ENCODE results near the gene CARS2.
"Not testable (repeated sequence)": the region's sequence is repeated elsewhere in the genome, so short reads cannot be mapped to it uniquely, and the experiment has no call there.

Gene CARS2

GRCh38 chr13:110615005-110615321 is 91.0 kb downstream of the CARS2 start:
- no peak for DNase-seq

DNA sequence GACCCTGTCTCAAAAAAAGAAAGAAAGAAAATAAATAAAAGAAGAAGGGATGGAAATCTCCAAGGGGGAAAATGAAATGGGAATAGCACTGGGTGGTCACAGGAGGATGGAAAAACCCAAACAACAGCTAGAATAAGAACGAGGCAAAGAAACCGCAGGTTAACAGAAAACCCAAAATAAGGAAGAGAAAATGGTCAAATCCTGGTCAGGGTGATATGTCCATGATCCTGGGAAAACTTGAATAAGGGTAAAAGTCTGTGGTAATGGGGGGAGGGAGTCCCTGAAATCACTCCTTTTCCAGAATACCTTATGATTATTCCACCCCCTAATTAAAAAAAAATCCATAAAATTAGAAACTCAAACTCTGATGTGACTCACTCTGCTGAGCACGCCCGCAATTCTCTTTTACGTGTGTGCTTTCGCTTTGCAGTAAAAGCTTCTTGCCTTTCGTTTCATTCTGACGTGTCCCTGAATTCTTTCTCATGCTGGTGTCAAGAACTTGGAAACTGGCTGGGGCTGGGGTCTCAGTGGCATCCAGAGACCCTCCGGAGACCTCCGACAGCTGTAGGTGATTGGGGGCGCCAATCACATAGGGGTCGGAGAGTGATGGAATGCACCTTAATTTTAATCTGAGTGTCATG is 94.8 kb downstream of the CARS2 start:
- DNase-seq: peak; percentile 67

DNA sequence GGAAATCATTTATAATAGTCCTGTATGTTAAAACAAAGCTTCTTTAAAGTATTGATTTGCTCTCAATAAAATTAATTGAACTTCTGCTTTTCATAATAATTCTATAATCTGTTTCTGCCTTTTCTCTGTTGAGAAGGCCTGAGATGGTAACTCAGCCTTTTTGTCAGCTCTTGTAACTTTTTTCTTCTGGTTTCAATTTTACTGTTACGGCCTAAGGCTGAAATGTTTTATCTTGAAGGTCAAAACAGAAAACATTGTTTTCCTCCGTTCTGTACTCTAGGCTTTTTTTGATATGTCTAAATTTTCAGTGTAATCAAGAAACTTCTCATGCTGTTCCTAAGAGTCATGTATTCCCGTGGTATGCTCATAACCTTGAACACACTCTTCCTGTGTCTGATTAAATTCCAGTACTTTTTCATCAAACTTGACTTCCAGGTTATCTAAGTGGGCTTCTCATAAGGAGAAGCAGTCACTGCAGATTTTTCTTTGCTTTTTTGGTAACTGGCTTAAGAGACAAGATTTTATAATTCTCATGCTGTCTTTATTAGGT is 98.2 kb downstream of the CARS2 start:
- no peak for DNase-seq

GRCh38 chr13:110606281-110606680 is 99.6 kb downstream of the CARS2 start:
- DNase-seq: not testable (repeated sequence)

GRCh38 chr13:110605132-110605531 is 100.8 kb downstream of the CARS2 start:
- no peak for DNase-seq

- DNase-seq: no peak
These were observed 104.9 kb downstream of the CARS2 start for GRCh38 chr13:110600980-110601379.

DNA sequence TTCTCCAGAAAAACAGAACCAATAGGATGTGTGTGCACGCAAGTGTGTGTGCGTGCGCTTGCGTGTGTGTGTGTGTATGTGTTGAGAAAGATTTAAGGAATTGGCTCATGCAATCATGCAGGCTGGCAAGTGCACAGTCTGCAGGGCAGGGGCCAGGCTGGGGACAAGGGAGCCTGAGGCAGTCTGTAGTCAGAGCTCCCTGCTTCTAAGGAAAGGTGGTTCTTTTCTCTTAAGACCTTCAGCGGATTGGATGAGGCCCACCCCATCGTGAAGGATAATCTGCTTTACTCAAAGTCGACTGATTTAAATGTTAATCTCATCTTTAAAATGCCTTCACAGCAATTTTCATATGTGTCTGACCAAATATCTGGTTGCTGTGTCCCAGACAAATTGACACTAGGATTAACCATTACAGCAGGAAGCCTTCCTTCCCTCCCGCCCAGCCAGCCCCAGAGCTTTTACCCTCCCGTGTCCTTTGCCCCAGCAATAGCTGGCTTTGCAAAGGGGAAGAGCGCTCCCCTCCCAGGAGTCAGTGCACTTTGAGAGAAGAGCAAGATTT is 105.6 kb downstream of the CARS2 start:
- DNase-seq: peak; percentile 57

DNA sequence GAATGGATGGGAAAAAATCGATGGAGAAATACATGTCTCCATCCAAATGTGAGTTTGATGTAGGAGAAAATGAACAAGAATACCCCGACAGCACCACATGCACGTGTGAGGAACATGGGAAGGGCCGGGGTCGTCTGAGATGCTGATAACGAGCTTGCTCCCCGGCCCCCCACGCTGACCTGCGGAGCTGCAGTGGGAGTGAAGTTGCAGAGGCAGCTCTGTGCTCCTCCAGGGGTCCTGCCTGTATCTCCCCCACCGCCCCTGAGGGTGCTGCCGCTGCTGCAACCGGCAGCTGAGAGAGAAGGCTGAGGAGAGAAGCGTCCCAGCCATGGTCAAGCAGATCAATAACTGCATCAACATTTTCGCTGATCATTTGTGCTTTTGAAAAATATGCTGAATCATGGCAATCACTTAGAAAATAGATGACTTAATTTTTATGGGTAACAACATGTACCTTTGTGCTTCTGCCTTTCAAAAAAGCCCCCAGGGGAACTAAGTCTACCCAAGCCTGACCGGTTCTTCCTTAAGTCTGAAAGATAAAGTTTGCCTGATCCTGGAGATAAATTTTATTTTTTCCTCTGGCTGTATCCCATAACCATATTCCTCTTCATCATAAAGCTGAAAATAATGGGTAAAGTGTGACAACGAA is 108.8 kb downstream of the CARS2 start:
- no peak for DNase-seq

- DNase-seq: peak; percentile 66
These were observed 112.3 kb downstream of the CARS2 start for GRCh38 chr13:110593430-110594130.

DNA sequence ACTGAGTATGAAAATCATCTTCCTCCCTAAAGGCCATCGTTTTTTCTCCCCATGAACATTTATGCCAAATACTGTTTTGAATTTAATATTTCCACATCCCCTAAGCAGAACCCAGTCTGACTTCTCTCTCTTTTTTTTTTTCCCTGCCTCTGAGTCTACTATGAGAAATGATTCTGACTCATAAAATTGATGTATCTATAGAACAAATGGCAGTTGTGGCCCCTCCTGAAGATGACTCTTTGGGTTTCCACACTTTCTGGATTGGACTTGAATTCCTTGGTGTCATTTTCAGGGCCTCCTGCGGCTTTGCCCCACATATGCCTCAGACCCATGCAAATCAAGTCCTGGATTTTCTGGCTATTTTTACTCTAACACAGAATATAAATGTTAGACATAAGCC is 113.3 kb downstream of the CARS2 start:
- DNase-seq: no peak

Measured in MV-4-11 (cell line).